GM19452 (cell line): ENCODE results near the gene TBC1D7.

ENCODE experiments used
- ATAC-seq: cut with Tn5 transposase; IDR thresholded peaks from one replicate; pipeline ENCODE4 v1.9.1; 2021; ENCODE audit not compliant: unreplicated experiment

Gene TBC1D7

DNA sequence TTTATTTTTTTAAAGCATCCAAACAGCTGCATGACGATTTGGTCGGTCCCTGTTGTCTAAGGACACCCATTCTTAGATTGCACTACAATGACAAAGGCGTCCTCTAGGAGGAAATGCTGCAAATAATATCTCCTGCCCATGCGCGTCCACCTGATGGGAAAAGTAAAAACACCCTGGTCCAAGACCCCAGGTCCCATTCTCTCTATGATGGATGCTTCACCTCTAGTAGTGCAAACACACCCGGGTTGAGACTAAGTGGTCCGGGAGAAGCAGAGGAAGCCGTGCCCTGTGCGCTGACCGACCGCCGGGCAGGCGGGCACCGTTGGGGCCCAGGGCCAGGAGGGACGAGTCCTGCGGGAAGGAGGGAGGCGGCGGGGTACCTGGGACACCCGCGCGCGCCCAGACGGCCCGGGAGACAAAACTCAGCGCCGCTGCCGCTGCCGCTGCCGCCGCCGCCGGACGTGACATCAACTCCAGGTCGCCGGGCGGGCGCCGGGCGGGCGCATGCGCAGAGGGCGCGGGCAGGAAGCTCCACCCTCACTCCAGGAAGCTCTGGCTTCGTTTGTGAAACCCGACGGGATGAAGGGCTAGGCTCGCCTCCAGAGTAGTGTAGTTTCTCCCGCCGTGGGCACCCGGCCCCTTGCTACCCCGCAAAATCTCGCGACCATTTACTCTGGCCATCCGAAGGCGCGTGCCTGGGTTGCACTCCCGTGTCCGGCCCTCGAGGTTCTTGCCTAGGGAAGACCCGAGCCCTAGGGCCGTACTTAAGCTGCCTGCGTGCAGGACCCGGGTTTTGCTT lies at the start of gene TBC1D7:
Gene TBC1D7, minus strand, starts transcription at position 462 of the 799 bp plus-strand sequence. CDS start 1,639 bp downstream, outside the sequence.
- peak; percentile 91 for ATAC-seq

DNA sequence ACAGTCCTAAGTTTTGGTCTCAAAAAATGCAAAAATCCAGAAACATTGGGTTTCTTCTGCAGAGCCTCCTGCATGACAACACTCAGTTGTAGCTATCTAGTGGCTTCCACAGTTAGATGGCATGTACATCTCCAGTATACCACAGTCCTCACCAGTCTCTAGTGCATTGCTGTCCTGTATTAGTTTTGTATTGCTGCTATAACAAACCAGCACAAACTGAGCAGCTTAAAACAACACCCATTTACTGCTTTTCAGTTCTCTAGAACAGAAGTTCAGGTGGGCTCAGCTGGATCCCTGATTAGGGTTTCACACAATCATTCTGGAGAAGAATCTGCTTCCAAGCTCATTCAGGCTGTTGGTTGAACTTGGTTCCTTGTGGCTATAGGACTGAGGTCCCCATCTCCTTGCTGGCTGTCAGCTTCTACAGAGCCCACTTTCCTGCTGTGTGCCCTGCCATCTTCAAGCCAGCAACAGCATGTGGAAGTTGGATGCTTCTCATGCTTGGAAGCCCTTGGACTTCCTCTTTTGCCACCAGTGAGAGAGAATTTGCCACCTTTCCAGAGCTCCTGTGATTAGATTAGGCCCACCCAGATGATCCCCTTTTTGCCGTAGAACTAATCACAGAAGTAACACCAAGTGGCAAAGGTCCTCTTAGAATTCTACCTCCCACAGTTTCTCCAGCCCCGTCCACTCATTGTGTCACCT lies 48.9 kb upstream of the TBC1D7 start:
- ATAC-seq, result no peak

DNA sequence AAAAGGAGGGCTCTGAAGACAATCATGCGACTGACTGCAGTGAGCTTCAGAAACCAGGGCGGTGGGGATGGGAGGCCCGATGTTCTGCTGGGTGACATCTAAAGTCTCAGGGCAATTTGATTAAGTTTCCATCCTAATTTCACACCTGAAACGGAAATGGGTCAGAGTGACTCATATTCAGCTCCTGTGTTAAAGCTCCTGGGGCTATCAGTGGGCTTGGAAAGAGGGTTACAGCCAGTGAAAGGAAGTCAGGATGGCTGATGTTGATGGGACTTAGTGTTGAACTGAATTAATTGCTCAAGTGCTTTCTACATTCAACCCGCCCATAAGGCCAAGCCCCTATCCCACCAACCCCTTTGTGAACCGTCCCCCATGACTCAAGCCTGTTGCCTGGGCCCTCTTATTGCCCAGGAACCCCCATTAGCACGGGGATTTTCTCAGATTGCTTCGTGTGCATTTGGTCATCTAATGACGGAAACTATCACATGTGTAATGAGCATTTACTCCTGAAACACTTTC lies 47.1 kb upstream of the TBC1D7 start:
- peak; percentile 72 for ATAC-seq

DNA sequence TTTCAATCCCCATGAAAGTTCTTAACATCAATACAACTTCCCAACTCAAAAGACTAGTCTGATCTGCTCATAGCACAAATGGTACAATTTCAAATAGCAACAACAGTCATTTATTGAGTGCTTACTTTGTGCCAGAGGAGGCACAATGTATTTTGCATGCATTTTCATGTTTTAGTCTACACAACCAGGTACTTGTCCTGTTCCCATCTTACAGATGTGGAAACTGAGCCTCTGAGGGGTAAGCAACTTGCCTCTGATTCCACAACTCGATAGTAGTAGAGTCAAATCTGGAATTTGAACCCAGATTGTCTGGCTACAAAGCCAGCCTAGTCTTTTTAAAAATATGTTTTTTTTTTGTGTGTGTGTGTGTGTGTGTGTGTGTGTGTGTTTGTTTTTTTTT lies 45.6 kb upstream of the TBC1D7 start:
- no peak for ATAC-seq

GRCh38 chr6:13373488-13373886 lies 45.1 kb upstream of the TBC1D7 start:
- no peak for ATAC-seq

DNA sequence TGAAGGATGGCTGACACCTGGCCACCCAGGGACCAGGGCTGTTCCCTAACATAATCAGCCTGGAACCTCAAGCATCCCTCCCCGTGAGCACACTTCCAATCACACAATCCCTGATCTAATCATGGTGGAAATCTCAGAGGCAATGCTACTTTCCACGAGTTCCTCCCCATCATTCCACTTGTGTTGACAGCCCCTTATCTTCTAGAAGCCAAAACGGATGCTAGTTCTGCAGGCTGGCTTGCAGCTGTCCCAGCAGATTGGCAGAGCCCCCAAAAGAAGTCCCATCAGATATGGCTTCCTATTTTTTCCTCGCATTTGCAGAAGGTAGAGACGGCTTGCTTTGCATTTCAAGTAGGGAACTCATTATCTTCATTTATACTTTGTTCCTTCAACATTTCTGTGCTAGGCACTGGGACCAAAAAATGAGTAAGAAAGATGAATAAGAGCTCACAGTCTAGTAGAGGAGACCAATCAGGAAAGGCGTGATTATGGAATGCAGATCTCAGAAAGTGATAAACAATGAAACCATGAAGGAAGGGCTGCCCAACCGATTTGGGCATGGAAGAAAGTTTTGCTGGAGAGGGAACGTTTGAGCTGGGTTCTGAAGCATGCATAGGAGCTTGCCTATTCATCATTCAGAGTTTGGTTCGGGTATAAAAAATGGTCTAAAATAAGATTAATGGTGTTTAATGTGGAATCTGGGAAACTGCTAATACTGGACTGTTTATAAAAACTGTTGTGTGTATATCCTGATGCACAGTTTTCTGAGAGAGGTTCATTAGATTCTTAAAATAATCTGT lies 44.6 kb upstream of the TBC1D7 start:
- no peak for ATAC-seq

DNA sequence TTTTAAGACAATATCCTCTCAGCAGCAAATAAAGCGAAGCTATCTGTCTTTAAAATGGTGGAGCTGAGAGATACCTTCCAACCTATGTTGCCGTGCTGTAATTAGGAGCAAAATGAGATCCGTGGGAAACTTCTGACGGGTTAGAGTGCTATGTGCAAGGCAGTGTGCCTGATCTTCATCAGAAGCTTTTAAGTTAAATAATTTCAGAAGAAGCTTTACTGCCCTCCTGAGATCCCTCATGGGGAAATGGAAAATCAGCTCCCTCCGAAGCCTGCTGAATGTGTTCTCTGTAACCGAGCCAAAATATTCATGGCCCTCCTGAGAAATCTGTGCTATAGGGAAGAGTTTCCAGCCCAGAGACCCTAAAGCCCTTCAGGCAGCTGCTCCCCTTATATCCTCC lies 43.7 kb upstream of the TBC1D7 start:
- no peak for ATAC-seq

- no peak for ATAC-seq
Measured at GRCh38 chr6:13371421-13372072, 43.2 kb upstream of the TBC1D7 start.

DNA sequence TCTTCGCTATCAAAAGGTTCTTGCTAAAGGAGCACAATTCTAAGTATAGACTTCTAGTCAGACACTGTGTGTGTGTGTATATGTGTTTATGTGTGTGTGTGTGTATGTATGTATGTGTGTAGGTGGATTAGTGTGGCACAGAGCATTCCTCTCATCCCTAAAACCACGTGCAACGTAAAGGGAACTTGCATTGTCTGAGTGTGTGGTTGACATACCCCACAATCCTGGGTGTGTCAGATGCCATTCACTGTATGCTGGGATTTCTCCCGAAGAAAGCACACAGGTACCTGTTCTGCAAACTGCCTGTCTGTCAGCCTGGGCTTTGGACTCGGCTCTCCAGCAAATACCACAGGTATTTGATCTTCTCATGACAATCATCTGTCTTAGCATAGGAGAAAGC lies 42.3 kb upstream of the TBC1D7 start:
- no peak for ATAC-seq

DNA sequence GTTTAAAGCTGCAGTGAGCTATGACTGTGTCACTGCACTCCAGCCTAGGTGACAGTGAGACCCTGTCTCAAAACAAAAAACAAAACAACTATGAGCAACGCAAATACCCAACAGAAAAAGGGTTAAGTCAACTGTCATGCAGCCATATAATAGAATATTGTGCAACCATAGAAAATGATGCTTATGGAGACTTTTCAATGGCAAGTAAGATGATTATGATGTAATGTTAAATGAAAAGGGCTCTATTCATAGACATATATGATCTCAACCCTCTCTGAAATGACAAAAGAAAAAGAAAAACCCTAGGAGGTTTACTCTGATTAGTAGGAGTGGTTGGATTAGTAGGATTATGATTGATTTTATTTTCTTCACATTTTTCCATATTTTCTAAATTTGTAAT lies 41.3 kb upstream of the TBC1D7 start:
- ATAC-seq, result no peak

- ATAC-seq, result no peak
Measured at GRCh38 chr6:13368731-13369115, 40.4 kb upstream of the TBC1D7 start.

- ATAC-seq, result no peak
Measured at GRCh38 chr6:13368079-13368730, 39.9 kb upstream of the TBC1D7 start.

GRCh38 chr6:13367396-13367795 lies 39.1 kb upstream of the TBC1D7 start:
- no peak for ATAC-seq

- ATAC-seq, result no peak
Measured at GRCh38 chr6:13365320-13365719, 37.0 kb upstream of the TBC1D7 start.

GRCh38 chr6:13364842-13365241 lies 36.5 kb upstream of the TBC1D7 start:
- no peak for ATAC-seq

- ATAC-seq, result no peak
Measured at GRCh38 chr6:13362412-13362811, 34.1 kb upstream of the TBC1D7 start.

DNA sequence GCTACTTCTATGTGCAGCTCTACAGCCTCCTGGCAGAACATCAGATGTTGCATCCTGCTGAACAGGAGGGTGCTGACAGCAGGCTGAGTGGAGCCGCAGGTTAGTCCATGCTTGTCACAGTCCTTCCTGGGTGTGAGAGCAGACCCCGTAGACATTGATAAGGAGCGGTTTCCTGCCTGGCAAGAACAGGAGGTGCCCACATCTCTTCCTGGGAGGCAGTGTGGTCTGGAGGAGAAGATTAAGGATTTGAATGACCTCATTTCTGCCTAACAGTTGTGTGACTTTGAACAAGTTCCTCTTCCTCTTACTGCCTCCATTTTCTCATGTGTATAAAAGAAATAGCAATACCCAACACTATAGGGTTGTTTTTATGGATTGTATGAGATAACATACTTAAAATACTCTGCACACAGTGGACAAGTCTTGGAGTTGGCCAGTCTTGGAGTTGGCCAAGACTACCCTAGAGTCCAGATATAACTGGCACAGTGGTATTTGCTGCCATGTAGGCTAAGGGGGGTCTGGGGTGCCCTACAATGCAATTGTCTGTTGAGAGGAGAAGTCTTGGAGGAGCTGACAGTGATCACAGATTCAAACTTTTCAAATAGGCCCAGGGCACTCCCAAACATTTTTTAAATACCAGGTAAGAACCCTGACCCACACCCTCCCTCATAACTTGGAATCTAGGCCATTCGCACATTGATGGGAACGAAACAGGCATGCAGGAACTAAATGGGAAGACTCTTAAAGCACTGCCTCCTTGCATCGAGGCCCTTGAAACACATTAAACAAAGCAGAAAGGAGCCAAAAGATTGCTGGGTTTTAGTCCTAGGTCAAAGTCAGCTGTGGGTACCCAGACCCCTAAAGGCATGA lies 32.6 kb upstream of the TBC1D7 start:
- ATAC-seq, result no peak

DNA sequence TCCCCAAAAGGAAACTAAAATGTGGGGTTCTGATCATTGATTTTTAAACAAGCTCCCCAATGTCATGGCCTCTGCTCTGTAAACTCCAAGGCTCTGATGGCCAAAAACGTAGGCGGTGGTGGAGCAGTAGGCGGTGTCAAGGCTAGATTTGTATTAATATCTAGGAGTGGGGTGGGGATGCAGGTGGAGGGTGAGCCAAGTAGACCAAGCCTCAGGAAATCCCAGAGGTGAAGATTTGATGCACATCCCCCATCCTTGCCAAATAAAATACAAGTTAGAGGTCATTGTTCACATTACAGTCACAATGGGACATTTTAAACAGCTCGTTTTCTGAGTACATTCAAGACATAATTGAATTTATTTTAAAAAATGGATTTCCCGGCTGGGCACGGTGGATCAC lies 30.9 kb upstream of the TBC1D7 start:
- ATAC-seq, result no peak

- no peak for ATAC-seq
Measured at GRCh38 chr6:13358511-13358910, 30.2 kb upstream of the TBC1D7 start.
